Right ventricle myocardium inferior (tissue), 1 donor: ENCODE data around the gene SPTAN1. TPM values are rescaled to one million over a fixed set of nuclear protein-coding genes. Genes with fewer than 3 reads are reported as not detected.
A peak's percentile ranks its signal among the peaks of the same experiment; 100 is the strongest.
"Not testable (repeated sequence)": the region's sequence is repeated elsewhere in the genome, so short reads cannot be mapped to it uniquely, and the experiment has no call there.

ENCODE experiments used
- ATAC-seq: fragments of 200-7000 bp; cut with Tn5 transposase; one replicate; pipeline ENCODE4 v1.9.1; 2020; ENCODE audit warnings: mild to moderate bottlenecking, moderate library complexity
- DNase-seq: peaks from one replicate; pipeline ENCODE4 v3.0.0; 2021; ENCODE audit errors: missing footprints
- intact Hi-C: fragments of 100-400 bp; cut with DNase I; formaldehyde crosslinking; loops from one replicate; pipeline ENCODE4 v1.11.0; 2022
- total RNA-seq: library from RNA; stranded (reverse); fragmentation: NEBNext Ultra II Directional; extraction: Animal tissue kit (Norgen Biotek cat#: 25700); gene quantifications from one replicate; pipeline ENCODE4 v1.2.1, GENCODE V29; 2021
- donor health status: DM: no; HTN: yes; CAD: no; lungs with severe emphysema.

The SPTAN1 gene
- total RNA-seq, 1 donor from 2014 or later: 247 TPM

DNA sequence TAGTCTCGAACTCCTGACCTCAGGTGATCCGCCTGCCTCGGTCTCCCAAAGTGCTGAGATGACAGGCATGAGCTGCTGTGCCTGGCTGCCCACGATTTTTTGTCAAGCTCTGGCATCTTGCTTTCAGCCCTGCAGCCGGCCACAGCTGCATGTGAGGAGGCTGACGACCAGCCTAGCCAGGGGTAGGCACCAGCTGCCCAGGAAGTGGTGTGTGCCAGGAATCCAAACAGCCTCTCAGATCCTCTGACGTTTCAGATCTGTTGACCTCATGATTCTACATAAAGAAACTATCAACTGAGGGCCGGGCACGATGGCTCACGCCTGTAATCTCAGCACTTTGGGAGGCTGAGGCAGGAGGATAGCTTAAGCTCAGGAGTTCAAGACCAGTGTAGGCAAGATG lies 85.3 kb downstream of the SPTAN1 start:
- intact Hi-C loops: loop anchor here (10.0 kb wide), 1 partner anchor 273 kb away; no protein-coding TSS in a partner anchor
- DNase-seq (no peak), ATAC-seq (no peak)

- ATAC-seq: no peak
- intact Hi-C loops: loop anchor here (10.0 kb wide), 1 partner anchor 274 kb away; no protein-coding TSS in a partner anchor
- DNase-seq: no peak
These were observed 86.2 kb downstream of the SPTAN1 start for GRCh38 chr9:128638580-128638979.

DNA sequence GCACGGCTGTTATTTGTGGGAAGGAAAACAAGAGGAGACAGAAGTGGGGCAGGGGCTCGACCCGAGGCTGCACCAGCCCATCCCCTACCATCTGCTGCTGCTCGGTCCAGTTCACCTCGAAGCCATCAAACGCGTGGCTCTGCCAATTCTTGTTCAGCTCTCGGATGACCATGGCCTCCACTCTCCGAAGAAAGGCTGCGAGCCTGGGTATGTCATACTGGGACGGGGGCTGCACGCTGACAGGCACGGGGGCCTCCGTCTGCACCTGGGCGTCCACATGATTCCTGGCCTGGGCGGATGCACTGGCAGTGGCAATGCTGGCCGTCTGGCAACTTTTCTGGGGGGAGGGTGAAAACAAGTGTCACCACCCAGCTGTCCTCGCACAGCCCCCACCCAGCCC lies 88.2 kb downstream of the SPTAN1 start:
- no peak for ATAC-seq
- peak; percentile 44 for DNase-seq
- intact Hi-C loops: no loop called here

DNA sequence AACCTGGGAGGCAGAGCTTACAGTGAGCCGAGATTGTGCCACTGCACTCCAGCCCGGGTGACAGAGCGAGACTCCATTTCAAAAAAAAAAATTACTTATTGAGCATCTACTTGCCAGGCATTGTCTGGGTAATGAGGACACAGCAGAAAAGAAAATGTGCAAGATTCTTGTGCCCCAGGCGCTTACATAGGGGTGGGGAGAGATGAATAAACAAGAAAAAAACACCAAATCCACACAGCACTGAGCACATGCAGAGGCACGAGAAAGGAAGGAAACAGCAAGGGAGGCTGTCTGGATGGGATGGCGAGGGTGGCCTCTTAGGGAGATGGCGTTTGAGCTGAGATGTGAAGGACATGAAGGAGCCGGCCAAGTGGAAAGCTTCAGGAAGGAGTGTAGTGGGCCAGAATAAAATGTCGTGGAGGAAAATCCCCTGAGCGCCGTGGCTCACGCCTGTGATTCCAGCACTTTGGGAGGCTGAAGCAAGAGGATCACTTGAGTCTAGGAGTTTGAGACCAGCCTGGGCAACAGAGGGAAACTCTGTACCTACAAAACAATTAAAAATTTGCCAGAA lies 90.4 kb downstream of the SPTAN1 start:
- intact Hi-C loops: no loop called here
- ATAC-seq: no peak
- DNase-seq: no peak

DNA sequence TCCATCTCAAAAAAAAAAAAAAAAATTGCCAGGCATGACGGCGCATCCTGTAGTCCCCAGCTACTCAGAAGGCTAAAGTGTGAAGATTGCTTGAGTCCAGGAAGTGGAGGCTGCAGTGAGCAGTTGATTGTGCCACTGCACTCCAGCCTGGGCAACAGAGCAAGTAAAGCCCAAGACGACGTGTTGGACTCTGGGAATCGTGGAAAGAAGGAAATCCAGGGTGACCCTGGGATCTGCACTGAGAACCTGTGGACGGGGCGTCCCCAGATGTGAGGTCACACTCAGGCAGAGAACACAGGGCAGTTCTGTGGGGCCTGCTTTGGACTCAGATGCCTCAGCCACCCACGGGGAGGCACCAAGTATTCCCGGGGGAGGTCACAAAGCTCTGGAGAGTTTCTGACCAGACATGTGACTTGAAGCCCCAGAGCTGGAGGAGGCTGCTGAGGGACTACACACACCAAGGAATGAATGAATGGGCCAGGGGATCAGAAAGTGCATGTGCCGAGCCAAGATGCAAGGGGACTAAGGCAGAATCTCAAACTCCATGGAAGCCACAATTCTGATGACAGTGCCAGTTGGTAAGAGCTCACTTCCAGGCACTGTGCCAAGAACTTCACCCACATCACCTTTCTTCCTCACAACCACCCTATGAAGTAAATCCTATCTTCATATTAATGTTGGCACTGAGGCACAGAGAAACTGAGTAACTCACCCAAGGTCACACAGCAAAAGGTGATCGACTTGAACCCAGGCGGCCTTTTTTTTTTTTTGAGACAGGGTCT lies 91.3 kb downstream of the SPTAN1 start:
- intact Hi-C loops: no loop called here
- no peak for ATAC-seq
- no peak for DNase-seq

DNA sequence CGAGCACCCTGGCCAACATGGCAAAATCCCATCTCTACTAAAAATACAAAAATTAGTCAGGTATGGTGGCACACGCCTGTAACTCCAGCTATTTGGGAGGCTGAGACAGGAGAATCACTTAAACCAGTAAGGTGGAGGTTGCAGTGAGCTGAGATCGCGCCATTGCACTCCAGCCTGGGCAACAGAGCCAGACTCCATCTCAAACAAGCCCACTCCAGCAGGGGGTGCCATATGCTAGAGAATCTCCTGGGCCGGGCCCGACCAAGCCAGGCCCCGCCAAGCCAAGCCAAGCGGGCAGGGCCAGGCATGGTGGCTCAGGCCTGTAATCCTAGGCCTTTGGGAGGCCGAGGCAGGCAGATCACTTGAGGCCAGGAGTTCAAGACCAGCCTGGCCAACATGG lies 95.8 kb downstream of the SPTAN1 start:
- ATAC-seq, DNase-seq, intact Hi-C loops: not testable (repeated sequence)

- ATAC-seq (no peak), DNase-seq (no peak)
- intact Hi-C loops: no loop called here
These were observed 99.4 kb downstream of the SPTAN1 start for GRCh38 chr9:128651798-128652197.

DNA sequence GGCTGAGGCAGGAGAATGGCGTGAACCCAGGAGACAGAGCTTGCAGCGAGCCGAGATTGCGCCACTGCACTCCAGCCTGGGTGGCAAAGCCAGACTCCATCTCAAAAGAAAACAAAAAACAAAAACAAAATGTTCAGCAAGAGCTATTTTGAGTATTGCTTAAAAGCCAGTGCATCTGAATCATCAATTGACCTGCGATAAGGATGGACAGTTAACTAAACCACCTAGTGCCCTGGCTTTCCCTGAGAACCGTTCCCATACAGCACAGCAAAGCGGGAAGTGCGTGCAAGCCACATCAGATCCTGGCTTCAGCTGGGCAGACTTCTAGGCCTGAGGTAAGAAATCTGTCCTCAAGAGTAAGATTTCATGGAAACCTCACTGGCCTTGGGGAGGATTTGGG lies 101.5 kb downstream of the SPTAN1 start:
- DNase-seq (no peak), ATAC-seq (no peak)
- intact Hi-C loops: no loop called here

DNA sequence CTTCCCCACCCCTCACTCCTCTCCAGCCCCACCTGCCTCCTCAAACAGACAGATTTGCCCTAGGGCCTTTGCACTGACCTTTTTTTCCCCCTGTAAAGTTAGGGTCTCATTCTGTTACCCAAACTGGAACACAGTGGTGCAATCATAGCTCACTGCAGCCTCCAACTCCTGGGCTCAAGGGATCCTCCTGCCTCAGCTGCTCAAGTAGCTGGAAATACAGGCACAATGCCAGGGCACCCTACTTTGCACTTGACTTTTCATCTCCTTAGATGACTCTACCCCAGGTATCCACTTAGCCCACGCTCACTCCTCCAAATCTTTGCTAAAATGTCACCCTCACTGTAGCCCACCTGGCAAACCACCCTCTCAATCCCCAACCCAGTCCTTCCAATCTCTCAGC lies 102.1 kb downstream of the SPTAN1 start:
- DNase-seq: no peak
- intact Hi-C loops: no loop called here
- ATAC-seq: no peak

DNA sequence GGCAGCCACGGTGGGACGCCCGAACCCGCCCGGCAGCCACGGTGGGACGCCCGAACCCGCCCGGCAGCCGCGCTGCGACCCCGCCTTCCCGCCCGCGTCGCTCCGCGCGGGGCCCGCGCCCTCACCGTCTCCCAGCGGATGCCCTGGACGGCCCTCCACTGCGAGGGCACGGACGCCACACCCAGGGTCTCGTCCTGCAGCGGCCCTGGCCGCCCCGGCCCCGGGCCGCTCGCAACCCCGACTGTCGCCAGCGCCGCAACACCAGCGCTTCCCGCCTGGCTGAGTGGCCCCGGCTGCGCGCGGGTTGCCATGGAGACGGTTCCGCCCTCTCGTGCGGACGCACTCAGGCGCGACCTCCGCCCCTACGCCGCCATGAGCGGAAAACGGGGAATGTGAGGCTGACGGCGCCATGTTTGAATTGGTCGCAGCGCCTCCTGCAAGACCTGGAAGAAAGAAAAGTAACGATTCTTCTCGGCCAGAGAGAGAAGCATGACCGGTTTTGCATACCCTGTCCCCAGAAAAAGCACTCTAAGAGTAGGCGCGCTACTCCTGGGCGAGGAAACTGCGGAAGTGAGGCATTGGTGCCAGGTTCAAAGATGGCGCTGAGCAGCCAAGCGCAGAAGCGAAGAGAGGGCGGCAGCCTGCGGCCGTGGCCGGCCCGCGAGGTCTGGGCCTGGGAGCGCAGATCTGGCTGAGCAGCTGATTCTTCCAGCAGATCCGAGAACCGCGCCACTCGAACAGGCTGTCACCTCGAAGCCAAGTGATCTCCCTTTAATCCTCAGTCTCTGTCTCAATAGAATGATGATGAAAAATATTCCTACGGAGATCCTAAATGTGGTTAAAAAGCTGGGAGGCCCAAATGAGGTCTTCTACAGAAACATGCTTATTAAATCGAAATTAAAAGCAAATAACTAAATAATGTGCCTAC lies 104.3 kb downstream of the SPTAN1 start, which contains the start of gene DYNC2I2:
DYNC2I2 (minus strand) TSS at position 432 of the 928 bp plus-strand sequence; CDS start at position 311, 121 bp downstream.
- peak; percentile 99 for ATAC-seq
- peak; percentile 99 for DNase-seq
- intact Hi-C loops: loop anchor here (2.0 kb wide), 1 partner anchor 32 kb away; the partner anchor contains the start of gene SET

GRCh38 chr9:128657344-128657704 lies 104.9 kb downstream of the SPTAN1 start:
- no peak for ATAC-seq
- intact Hi-C loops: loop anchor here (2.0 kb wide), 1 partner anchor 31 kb away; the partner anchor contains the start of gene SET
- DNase-seq: no peak

GRCh38 chr9:128657796-128658195 lies 105.4 kb downstream of the SPTAN1 start:
- intact Hi-C loops: loop anchor here (2.0 kb wide), 1 partner anchor 31 kb away; the partner anchor contains the start of gene SET
- DNase-seq: no peak
- no peak for ATAC-seq

GRCh38 chr9:128666481-128666941 lies 114.1 kb downstream of the SPTAN1 start:
- DNase-seq, intact Hi-C loops, ATAC-seq: not testable (repeated sequence)

- intact Hi-C loops: no loop called here
- no peak for ATAC-seq
- DNase-seq: no peak
These were observed 117.4 kb downstream of the SPTAN1 start for GRCh38 chr9:128669786-128670185.

DNA sequence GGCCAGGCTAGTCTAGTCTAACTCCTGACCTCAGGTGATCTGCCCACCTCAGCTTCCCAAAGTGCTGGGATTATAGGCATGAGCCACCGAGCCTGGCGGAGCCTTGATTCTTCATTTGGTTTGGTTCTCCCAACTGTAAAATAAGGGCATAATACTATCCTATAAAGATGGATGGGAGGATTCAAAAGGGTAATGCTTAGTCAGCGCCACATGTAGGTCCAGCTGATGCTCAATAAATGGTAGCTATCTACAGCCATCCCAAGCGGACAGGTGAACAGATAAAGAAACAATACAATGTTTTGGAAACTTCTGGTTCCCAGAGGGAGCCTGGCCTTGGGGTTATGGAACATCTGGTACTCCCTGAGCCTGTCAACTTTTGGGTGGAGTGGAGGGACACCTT lies 123.0 kb downstream of the SPTAN1 start:
- intact Hi-C loops: no loop called here
- no peak for DNase-seq

GRCh38 chr9:128677794-128678193 lies 125.4 kb downstream of the SPTAN1 start:
- ATAC-seq (no peak), DNase-seq (no peak)
- intact Hi-C loops: no loop called here

More for the DNA sequence above, 123.0 kb downstream of the SPTAN1 start:
- ATAC-seq: no peak
